Measurements from ENCODE around the gene SPTY2D1.

DNA sequence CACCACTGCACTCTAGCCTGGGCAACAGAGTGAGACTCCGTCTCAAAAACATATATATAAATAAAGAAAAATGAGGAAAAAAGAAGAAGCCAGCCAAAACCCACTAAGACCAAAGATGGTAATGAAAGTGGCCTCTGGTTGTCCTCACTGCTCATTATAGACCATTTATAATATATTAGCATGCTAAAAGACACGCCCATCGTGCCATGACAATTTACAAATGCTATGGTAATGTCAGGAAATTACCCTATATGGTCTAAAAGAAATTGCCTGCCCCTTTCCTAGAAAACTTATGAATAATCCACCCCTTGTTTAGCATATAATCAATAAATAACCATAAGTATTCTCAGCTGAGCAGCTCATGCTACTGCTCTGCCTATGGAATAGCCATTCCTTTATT is 48.3 kb upstream of the SPTY2D1 start:
- TF ChIP-seq EZH2 (IDR thresholded peaks at IDR 0.05; ENCODE audit: insufficient read depth, poor library complexity, severe bottlenecking) (no peak), EZH2phosphoT487 (IDR thresholded peaks at IDR 0.05; ENCODE audit: insufficient read depth, low read depth) (no peak)

Data from GM23248 (cell line).